LoVo (cell line): ENCODE results near the gene CECR2.
"Not testable (repeated sequence)": the region's sequence is repeated elsewhere in the genome, so short reads cannot be mapped to it uniquely, and the experiment has no call there.

Experiments
- DNase-seq: peaks from one replicate; pipeline ENCODE4 v3.0.0-alpha.2; 2016; ENCODE audit warnings: low spot score

The CECR2 gene

DNA sequence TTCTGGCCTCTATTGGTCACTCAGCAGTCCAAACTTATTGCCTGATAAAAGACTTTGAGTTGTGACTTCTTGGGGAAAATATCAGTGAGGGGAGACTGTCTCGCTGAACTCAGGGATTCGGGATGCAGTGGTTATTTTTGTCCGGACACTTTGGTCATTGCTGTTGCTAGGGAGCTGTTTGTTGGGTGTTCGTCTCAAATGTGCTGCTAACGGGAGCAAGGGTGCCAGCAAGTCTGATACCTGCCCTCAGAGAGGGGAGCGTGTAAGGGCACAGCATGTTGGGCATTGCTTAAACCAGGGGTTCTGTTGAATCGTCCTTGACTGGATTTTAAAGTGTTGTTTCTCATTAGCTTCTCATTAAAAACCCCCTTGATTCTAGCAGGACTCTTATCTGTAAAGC, 144.8 kb downstream of the CECR2 start:
- DNase-seq, result no peak

DNA sequence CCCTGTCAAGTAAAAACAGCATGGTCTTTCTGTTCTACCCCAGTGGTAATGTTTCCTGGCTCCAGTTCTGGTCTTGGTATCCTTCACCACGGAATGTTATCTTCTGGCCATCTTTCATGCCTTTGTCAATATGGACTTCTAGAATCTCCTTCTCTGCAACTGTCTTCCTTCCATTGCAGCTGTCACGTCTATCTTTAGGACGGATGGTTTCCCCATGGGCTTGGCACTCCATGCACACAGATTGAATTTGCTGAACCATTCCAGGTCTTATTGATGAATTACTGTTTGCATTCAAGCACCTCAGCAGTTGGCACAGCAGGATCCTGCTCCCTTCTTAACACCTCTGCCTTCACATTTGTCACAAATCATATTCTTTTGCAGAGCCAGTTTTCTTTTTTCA, 149.1 kb downstream of the CECR2 start:
- no peak for DNase-seq

DNA sequence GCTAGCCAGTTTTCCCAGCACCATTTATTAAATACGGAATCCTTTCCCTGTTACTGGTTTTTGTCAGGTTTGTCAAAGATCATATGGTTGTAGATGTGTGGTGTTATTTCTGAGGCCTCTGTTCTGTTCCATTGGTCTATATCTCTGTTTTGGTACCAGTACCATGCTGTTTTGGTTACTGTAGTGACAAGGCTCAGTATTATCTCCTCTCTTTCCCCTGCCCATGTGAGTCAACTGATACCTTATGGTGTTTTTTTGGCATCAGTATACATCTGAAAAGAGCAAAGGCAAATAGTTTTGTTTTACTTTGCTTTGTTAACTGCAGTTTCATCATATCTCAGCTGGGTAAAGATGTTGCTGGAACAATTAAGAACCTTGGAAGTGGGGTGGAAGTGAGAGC, 152.7 kb downstream of the CECR2 start:
- DNase-seq, result not testable (repeated sequence)

DNA sequence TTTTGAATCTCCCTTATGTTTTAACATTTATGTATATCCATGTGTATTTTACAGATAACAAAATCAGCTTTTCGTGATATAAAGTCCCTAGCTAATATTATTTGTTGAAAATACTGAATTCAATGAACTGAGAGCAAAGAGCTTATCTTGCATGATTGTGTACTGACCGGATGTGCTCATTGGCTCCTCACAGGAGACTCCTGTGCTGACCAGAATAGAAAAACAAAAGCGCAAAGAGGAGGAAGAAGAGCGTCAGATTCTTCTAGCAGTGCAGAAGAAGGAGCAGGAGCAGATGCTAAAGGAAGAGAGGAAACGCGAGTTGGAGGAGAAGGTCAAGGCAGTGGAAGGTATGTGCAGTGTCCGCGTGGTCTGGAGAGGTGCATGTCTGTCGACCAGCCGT, 154.7 kb downstream of the CECR2 start:
- no peak for DNase-seq

DNA sequence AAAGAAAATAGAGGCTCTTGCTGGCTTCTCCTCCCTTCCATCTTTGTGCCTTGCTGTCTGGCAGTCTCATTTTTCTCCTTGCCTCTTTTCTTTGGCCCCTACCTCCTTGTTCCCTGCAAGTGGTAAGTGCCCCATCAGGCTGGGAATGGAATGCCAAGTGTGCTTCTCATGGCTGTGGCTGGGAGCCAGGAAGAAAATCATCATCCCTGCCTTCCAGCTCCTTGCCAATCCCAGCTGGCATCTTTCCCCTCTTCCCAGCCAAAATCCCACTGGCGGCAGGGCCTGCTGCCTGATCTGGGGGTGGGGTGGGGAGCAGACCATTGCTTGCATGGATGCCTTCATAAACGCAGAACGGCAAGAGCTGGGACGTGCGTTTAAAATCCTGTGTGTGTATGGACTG, 167.0 kb downstream of the CECR2 start:
- DNase-seq, result no peak

DNA sequence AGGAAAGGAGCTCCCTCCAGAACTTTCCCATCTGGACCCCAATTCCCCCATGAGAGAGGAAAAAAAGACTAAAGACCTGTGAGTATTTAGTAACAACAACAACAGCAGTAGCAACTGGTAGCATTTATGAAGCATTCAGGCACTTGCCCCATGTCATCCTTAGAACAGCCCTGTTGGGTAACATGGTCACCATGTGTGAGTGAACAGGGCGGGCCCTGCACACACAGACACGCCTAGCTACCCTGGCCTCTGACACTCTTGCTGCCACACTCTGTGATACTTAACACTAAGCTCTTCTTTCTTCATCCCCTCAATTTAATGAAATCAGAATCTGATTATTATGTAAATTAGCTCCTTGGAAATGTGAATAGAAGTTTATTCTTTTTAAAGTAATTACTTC, 167.9 kb downstream of the CECR2 start:
- DNase-seq, result no peak

DNA sequence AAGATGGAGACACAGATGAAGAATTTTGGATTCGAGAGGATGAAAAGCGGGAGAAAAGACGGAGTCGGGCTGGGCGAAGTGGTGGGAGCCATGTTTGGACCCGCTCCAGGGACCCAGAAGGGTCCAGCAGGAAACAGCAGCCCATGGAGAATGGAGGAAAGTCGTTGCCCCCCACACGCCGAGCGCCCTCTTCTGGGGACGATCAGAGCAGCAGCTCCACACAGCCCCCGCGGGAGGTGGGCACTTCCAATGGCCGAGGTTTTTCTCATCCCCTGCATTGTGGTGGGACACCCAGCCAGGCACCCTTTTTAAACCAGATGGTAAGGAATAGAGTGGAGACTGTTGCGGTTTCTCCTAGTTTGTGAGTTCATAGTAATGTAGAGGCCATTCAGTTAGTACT, 171.2 kb downstream of the CECR2 start:
- no peak for DNase-seq

DNA sequence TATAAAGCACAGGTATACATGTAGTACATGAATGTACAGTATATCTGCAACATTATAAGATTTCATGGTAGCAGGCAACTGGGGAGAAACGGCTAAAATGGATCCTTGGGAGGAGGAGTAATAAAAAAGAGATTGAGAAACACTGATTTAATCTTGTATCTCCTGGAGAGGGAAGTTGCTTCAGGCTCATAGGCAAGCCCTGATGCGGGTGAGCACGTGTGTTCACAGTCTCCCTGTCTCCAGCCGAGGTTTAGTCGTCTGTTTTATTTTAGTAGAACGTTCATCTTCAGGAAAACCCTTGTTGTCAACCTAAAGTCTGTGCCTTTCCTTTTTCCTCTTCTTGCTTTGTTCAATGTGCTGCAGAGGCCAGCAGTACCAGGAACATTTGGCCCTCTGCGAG, 172.2 kb downstream of the CECR2 start:
- DNase-seq, result no peak

DNA sequence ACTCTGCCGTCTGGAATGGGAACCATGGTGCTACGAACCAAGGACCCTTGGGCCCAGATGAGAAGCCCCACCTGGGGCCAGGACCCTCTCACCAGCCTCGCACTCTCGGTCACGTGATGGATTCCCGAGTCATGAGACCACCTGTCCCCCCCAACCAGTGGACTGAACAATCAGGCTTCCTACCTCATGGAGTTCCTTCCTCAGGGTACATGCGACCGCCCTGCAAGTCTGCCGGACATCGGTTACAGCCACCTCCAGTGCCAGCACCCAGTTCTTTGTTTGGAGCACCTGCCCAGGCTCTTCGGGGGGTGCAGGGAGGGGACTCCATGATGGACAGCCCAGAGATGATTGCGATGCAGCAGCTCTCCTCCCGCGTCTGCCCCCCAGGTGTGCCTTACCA, 173.2 kb downstream of the CECR2 start:
- DNase-seq, result no peak

DNA sequence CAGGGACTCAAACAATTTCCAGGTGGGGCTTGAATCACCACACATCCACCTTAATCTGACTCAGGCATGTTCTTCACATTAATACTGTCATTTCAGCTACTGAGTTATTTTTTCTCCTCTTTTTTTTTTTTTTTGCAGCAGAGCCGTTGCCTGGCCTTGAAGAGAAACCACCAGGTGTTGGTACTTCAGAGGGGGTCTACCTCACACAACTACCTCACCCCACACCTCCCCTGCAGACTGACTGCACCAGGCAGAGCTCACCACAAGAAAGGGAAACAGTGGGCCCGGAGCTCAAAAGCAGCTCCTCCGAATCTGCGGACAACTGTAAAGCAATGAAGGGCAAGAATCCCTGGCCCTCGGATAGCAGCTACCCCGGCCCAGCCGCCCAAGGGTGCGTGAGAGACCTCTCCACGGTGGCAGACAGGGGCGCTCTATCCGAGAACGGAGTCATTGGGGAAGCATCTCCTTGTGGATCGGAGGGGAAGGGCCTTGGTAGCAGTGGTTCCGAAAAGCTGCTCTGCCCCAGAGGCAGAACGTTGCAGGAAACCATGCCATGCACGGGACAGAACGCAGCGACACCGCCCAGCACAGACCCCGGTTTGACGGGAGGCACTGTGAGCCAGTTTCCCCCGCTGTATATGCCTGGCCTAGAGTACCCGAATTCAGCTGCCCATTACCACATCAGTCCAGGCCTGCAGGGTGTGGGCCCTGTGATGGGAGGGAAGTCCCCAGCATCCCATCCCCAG, 178.9 kb downstream of the CECR2 start:
- no peak for DNase-seq

DNA sequence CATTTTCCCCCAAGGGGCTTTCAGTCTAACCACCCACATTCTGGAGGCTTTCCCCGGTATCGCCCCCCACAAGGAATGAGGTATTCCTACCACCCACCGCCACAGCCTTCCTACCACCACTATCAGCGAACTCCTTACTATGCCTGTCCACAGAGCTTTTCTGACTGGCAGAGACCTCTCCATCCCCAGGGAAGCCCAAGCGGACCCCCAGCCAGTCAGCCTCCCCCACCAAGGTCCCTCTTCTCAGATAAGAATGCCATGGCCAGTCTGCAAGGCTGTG, 179.4 kb downstream of the CECR2 start:
- no peak for DNase-seq

DNA sequence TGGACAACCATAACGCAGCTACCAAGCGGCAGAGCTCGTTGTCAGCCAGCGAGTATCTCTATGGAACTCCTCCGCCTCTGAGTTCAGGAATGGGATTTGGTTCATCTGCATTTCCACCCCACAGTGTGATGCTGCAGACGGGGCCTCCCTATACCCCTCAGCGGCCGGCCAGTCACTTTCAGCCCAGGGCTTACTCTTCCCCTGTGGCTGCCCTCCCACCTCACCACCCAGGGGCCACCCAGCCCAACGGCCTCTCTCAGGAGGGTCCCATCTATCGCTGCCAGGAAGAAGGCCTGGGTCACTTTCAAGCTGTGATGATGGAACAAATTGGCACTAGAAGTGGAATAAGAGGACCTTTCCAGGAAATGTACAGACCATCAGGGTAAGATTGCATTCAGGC, 179.9 kb downstream of the CECR2 start:
- DNase-seq, result no peak

DNA sequence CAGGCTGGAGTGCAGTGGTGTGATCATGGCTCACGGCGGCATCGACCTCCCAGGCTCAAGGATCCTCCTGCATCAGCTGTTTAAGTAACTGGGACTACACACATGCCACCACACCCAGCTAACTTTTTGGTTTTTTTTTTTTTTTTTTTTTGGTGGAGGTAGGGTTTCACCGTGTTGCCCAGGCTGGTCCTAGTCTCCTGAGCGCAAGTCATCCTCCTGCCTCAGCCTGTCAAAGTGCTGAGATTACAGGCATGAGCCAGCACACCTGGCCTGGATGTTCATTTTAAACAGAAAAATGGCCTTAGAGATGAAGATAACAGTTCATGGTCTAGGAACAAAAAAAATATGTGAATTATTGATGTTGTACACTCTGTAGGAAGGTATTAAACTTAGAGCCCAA, 180.4 kb downstream of the CECR2 start:
- DNase-seq, result no peak

DNA sequence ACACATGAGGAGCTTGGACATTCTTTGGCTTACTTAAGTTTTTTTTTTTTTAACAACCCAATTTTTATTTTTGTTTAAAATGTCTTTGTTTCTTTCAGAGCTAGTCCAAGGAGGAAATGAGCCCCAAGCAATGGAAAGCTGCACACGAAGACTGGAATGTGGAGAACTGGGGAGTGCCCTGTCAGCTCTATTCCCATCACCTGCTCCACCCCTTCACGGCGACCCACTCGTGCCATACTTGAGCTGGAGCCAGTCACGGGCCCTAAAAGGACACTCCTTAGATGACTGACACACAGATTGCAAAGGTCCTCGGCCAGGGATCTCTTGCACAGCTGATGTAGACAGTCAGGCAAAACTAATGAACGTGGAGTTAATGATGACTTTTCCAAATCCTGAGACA, 183.5 kb downstream of the CECR2 start:
- DNase-seq, result no peak

DNA sequence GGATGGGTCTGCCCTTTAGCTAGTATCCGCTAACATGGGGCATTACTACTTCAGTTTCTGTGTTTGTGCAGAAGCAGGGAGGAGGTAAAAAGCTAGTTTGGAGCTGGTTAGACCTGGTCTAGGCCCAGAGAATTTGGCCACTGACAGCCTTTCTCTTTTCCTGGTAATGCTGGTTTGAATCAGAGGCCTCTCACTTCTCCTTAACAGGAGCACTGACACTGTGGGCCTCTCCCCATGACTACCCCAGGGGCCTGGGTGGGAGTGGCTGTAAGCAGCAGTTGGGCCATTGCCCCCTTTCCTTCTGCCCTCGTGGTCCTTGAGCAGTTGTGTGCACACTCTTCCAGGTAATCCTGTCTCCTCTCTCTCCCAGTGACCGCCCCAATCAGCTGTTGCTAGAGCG, 185.6 kb downstream of the CECR2 start:
- DNase-seq, result no peak

DNA sequence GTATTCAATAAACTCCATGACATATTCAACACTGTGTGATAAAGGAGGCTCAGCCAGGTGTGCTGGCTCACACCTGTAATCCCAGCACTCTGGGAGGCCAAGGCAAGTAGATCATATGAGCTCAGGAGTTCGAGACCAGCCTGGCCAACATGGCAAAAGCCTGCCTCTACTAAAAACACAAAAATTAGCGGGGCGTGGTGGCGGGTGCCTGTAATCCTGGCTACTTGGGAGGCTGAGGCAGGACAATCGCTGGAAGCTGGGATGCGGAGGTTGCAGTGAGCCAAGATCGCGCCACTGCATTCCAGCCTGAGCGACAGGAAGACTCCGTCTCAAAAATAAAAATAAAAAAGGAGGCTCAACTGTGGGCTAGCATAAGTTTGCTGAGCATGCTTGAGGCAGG, 189.9 kb downstream of the CECR2 start:
- DNase-seq, result no peak

DNA sequence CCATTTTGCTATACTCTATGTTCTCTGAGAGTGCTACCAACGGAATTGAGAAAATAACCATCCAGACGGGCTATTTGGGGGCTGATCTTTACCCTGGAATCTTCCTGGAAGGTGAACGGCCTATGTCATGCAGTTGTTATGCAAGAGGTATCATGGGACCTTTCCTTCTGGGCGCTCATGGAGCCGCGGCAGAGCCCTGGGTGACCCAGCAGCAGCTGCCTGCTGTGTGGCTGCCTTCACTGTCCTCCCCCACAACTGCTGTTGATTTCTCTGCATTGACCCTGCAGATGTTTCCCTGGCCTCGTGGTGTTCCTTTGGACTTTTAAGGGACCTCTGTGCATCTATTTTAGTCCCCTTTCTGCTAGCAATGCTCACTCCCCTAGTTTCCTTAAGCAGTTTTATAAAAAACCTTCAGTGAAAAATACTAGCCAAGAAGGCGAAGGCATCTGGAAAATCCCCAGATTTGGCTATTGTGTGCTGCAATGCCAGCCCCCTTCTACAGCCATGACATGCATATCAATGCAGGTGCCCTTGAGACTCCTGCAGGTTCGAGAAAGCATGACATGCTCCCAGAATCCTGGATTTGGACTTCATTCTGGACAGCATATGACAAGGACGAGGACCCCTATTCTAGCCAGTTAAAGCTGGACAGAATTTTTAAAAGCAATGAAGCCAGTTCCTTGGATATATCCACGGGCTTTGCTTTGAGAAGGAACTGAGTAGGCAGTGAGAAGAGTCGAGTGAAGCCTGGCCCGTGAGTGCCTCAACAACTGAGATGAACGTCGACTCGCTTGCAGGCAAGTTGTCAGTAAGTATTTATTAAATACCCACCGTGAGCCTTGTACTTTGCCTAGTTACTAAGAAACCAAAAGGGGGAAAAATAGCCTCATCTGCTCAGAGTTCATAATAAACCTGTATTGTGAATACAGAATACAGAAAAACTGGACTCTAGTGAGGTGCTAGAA, 193.9 kb downstream of the CECR2 start, which contains the start of gene SLC25A18:
Gene SLC25A18 (plus strand): TSS at position 593 of the 965 bp plus-strand sequence. CDS start 16,447 bp downstream, outside the sequence.
- no peak for DNase-seq

DNA sequence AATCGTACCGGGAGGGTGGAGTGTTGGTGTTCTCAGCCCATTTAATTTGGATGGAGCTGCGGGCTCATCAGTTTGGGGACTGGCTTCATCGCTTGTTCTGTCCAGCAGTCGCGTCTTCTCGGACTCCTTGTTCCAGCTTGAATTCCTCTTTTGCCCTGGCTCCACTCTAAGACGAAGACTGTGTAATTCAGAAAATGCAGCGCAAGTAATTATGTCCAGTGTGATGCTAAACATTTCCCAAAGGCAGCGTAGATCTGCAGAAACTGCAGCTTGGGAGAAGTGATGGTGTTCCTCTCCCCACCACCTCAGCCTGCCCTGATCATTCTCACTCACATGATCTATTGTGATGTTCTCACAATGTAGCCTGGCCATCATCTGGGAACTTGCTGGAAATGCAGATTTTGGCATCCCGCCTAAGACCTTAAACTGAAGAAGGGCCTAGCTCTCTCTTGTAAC, 194.7 kb downstream of the CECR2 start:
- DNase-seq, result no peak

DNA sequence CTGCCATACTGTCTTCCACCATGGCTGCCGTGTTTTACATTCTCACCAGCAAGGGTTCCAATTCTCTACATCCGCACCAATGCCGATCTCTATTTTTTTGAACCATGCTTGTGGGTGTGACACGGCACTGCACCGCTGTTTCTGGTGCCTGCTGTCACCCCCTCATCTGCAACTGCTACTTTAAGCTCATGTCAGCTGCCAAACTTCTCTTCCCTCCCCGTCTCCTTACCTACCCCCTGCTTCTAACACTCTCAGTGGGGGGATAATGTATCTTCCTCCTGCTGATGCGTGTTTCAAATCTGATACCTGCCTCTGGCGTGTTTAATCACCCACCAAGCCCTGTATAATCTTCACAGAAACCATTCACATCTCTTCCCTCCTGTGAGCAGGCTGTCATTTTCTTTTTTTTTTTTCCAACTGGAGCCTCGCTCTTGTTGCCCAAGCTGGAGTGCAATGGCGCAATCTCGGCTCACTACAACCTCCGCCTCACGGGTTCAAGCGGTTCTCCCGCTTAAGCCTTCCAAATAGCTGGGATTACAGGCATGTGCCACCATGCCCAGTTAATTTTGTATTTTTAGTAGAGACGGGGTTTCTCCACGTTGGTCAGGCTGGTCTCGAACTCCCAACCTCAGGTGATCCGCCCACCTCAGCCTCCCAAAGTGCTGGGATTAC, 196.9 kb downstream of the CECR2 start:
- not testable (repeated sequence) for DNase-seq

DNA sequence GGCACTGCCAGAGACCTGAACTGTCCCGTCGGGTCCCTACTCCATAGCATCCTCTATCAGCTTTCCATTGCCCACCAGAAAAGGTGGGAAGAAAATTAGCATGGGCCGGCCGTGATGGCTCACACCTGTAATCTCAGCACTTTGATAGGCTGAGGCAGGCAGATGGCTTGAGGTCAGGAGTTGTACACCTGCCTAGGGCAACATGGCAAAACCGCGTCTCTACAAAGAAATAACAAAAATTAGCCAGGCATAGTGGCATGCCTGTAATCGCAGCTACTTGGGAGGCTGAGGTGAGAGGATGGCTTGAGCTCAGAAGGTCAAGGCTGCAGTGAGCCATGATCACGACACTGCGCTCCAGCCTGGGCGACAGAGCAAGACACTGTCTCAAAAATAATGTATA, 197.5 kb downstream of the CECR2 start:
- DNase-seq, result no peak

DNA sequence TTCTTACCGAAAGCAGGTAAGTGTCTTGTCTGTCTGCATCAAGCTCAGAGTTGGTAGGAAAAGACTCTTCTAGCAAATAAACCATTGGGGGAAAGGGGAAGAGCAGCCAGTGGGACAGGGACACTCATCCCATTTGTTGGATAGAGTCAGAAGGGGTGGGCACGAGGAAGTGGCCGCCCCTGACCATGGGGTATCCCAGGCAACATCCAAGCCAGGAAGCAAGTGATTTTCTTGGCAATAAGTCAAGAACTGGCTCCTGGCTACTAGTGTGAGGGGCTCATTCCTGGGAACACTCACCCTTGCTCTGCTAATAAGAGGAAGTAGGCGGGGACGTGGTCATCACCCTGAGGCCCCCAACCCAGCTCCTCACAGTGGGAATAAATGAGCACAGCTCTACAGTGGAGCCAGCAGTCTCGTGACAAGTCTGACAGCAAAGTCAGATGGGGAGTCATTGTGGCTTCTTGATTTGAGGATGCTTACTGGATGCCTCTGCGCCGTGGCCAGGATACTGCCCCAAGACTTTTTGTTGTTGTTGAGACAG, 200.8 kb downstream of the CECR2 start:
- no peak for DNase-seq

DNA sequence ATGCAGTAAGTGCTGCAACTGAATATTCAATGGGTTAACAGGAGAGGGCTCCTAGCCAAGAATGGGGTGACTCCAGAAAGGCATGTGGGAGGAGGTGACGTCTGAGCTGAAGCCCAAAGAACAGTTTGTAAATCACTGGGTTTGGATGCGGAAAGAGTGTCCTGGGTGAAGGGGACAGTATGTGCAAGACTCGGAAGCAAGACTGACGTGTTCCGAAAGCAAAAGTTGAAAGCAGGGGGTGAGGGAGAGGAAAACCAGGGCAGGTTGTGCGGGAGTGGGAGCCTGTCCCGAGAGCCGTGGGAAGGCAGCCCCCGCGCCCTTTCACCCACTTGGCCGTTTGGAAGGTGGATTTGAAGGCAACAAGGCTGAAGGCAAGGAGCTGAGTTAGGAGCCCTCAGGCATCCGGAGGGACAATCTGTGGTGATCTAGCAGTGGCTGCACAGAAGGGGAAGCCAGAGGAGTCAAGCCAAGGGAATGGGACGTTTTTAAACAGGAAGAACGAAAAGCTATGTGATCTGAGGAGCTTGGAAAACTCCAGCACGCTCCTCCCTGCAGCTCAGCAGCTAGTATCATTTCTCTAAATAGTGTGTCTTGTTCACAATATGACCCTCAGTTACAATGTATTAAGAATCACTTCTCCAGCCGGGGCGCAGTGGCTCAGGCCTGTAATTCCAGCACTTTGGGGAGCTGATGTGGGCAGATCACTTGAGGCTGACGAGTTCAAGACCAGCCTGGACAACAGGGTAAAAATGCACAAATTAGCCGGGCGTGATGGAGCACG, 201.8 kb downstream of the CECR2 start:
- no peak for DNase-seq
